Endometrial microvascular endothelial cells (primary cell): ENCODE measurements around the gene MAGEF1. TPM values are rescaled to one million over a fixed set of nuclear protein-coding genes. Genes with fewer than 3 reads are reported as not detected.

Experiments
- in situ Hi-C: cut with HindIII; loops from 2 replicates; pipeline ENCODE4 v1.10.0; 2017; ENCODE audit warnings: low sequenced_read_pairs, low pct_unique_long_range_greater_than_20kb; ENCODE audit errors: inconsistent ontology term
- total RNA-seq: library from RNA; depleted of rRNA; stranded (reverse); fragments of >200 nt; gene quantifications from one replicate; pipeline ENCODE4 v1.2.3, GENCODE V29; 2015; ENCODE audit errors: inconsistent ontology term

MAGEF1 gene
- total RNA-seq, 1 donor from 2014 or later, result 13.3 TPM

DNA sequence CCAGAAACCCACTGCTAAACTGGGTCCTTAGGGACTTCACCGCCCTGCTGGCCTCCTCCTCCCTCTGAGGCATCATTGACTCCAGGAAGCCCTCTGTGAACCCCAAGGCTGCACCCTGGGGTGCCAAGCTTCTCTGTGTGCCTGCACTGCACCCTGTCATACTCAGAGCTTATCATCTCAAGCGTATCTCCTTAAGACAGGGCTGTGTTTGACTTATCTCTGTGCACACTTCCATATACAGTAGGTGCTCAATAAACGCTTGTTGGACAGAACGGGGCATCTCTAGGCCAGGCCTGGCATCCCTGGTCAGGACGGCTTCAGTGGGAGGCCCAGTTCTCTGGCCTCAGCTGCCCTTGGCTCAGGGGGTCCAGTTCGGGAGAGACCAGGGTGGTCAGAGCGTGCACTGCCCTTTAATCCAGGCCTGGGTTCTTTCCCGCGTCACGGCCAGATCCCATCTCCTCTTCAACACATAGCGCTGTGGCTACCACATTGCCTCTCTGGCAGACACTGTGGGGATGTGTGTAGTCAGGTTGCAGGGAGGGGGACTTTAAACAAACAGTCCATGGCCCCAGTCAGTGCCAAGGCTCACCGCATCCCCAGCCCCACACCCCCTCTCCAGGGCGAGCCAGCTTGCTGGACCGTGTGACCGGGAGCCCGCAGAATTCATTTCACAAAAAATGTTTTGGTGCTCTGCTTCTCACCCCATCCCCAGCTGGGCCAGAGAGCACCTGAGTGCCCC lies 33.4 kb downstream of the MAGEF1 start:
- in situ Hi-C loops, result no loop called here

GRCh38 chr3:184677344-184678316 lies 34.2 kb downstream of the MAGEF1 start:
- in situ Hi-C loops, result no loop called here

GRCh38 chr3:184676927-184677326 lies 34.9 kb downstream of the MAGEF1 start:
- in situ Hi-C loops, result no loop called here

- in situ Hi-C loops, result no loop called here
Observed at GRCh38 chr3:184674626-184675025, 37.2 kb downstream of the MAGEF1 start.

GRCh38 chr3:184672977-184673870 lies 38.6 kb downstream of the MAGEF1 start:
- in situ Hi-C loops, result no loop called here

- in situ Hi-C loops, result no loop called here
Observed at GRCh38 chr3:184672335-184672734, 39.5 kb downstream of the MAGEF1 start.

DNA sequence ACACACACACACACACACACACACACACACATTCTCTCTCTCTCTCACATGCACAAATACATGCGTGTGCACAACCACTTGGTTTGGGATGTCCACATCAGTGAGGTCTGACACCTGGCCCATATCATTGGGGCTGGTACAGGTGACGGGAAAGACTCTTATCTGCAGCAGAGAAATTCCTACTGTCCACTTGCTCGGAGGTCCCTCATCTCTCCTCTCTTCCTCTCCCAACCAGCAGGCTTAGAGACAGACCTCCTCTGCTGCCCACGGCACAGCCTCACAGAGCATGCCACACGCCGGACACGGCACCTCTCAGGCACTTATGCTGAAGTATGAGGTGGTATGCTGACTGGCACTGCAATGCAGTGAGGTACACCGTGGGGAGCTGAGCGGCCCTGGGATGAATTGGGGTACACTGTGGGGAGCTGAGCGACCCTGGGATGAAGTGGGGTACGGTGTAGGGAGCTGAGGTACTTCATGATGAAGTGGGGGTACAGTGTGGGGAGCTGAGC lies 41.7 kb downstream of the MAGEF1 start:
- in situ Hi-C loops, result no loop called here

DNA sequence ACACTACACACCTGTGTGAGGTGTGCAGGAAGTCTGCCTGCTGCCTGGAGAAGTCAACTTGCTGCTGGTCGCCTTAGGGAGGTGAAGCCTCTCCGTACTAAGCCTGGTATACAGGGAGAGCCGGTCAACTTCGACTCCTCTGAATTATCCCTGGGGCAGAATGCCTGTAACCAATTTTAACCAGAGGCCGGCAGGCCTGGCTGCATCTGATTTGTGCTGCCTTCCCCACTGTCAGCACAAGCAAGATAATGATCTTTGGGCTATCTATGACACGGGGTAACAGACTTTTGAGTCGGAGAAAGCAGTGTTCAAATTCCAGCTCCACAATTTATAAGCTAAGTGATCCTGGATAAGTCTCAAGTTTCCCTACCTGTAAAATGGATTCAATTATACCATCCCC lies 42.3 kb downstream of the MAGEF1 start:
- in situ Hi-C loops, result no loop called here

GRCh38 chr3:184666442-184666841 lies 45.4 kb downstream of the MAGEF1 start:
- in situ Hi-C loops, result no loop called here

GRCh38 chr3:184665101-184665500 lies 46.8 kb downstream of the MAGEF1 start:
- in situ Hi-C loops, result no loop called here

- in situ Hi-C loops, result no loop called here
Observed at GRCh38 chr3:184663756-184664155, 48.1 kb downstream of the MAGEF1 start.

GRCh38 chr3:184663356-184663755 lies 48.5 kb downstream of the MAGEF1 start:
- in situ Hi-C loops, result no loop called here

GRCh38 chr3:184662187-184662586 lies 49.7 kb downstream of the MAGEF1 start:
- in situ Hi-C loops, result no loop called here

DNA sequence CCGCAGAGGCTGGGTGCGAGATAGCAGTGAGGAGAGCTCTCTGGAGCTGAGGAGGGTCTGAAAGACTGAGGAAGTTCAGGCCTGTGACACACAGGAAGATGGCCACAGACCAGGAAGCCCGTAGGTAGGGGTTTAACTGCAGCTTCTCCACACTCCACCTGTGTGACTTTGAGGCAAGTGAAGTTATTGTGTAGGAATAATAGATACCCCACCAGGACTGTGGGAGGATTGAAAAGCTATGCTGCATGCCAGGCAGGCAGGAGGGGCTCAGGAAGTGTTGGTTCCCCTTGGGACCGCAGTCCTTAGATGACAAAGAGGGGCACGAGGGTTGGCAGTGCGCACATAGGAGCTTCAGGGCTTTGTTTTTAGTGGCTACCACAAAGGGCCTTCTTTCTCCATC lies 50.9 kb downstream of the MAGEF1 start:
- in situ Hi-C loops, result no loop called here

Other genes with a start within 250 kb of the MAGEF1 start
- not detected for gene EPHB3, start 150.3 kb downstream of the MAGEF1 start, total RNA-seq
- 34.5 TPM for gene VPS8, start 100.1 kb upstream of the MAGEF1 start, total RNA-seq